Stimulated activated CD4-positive, alpha-beta T cell treated with anti-CD3 and anti-CD28 coated beads, Interleukin-1b, Interleukin-23, amount 100 ng/mL, for 24 hours (primary cell): Measurements from ENCODE around the gene ST6GALNAC3.

Experiments
- DNase-seq, 4 experiments: peaks; one replicate each; pipeline ENCODE4 v3.0.0-alpha.2; 2020; ENCODE audit warnings: low read depth in 4 of 4, low spot score in 1 of 4

The ST6GALNAC3 gene

GRCh38 chr1:76562292-76562691, 487.7 kb downstream of the ST6GALNAC3 start:
- DNase-seq, result no peak

- DNase-seq, result no peak
These were observed 494.2 kb downstream of the ST6GALNAC3 start for GRCh38 chr1:76568573-76569238.

- no peak for DNase-seq
These were observed 496.7 kb downstream of the ST6GALNAC3 start for GRCh38 chr1:76571248-76571647.

- no peak for DNase-seq
These were observed 497.7 kb downstream of the ST6GALNAC3 start for GRCh38 chr1:76572229-76572628.

- DNase-seq, result no peak
These were observed 502.5 kb downstream of the ST6GALNAC3 start for GRCh38 chr1:76576876-76577524.

GRCh38 chr1:76577525-76578185, 503.1 kb downstream of the ST6GALNAC3 start:
- no peak for DNase-seq

- no peak for DNase-seq
These were observed 505.7 kb downstream of the ST6GALNAC3 start for GRCh38 chr1:76580206-76580605.

- no peak for DNase-seq
These were observed 507.2 kb downstream of the ST6GALNAC3 start for GRCh38 chr1:76581712-76582111.

- DNase-seq, result no peak
These were observed 508.8 kb downstream of the ST6GALNAC3 start for GRCh38 chr1:76583235-76583868.

GRCh38 chr1:76583875-76584477, 509.4 kb downstream of the ST6GALNAC3 start:
- DNase-seq, result no peak

GRCh38 chr1:76585980-76586674, 511.6 kb downstream of the ST6GALNAC3 start:
- no peak for DNase-seq

- DNase-seq, result no peak
These were observed 512.7 kb downstream of the ST6GALNAC3 start for GRCh38 chr1:76587212-76587611.

GRCh38 chr1:76591461-76591860, 516.9 kb downstream of the ST6GALNAC3 start:
- no peak for DNase-seq

GRCh38 chr1:76591963-76592362, 517.4 kb downstream of the ST6GALNAC3 start:
- DNase-seq, result no peak

GRCh38 chr1:76593141-76593540, 518.6 kb downstream of the ST6GALNAC3 start:
- no peak for DNase-seq

GRCh38 chr1:76593618-76594017, 519.1 kb downstream of the ST6GALNAC3 start:
- DNase-seq, result no peak

GRCh38 chr1:76595024-76595423, 520.5 kb downstream of the ST6GALNAC3 start:
- no peak for DNase-seq

GRCh38 chr1:76601465-76601864, 526.9 kb downstream of the ST6GALNAC3 start:
- DNase-seq, result no peak

- no peak for DNase-seq
These were observed 533.2 kb downstream of the ST6GALNAC3 start for GRCh38 chr1:76607717-76608116.

- DNase-seq, result no peak
These were observed 537.4 kb downstream of the ST6GALNAC3 start for GRCh38 chr1:76611770-76612445.
